Tibial nerve (tissue), 4 donors: ENCODE data around the gene NELFB. TPM values are rescaled to one million over a fixed set of nuclear protein-coding genes. Genes with fewer than 3 reads are reported as not detected.

Experiments used
- DNase-seq, 2 donors: peaks; one replicate each; pipeline ENCODE4 v3.0.0-alpha.2; 2019; ENCODE audit warnings: low spot score in 2 of 2
- H3K27ac ChIP-seq, 4 donors: fragments of 200-600 bp; sonication (generic) in 3 of 4; one replicate each; pipeline ENCODE4 v1.5.1; 2017 to 2019; ENCODE audit warnings: mild to moderate bottlenecking in 1 of 4
- H3K27me3 ChIP-seq, 2 donors: fragments of 200-600 bp; sonication (generic) in 1 of 2; one replicate each; pipeline versions ENCODE4 v1.5.1 to v1.6.0; 2017 to 2019
- H3K36me3 ChIP-seq, 3 donors: fragments of 200-600 bp; sonication (generic); one replicate each; pipeline ENCODE4 v1.5.1; 2018 to 2019
- H3K4me1 ChIP-seq, 4 donors: fragments of 200-600 bp; sonication (generic) in 3 of 4; one replicate each; pipeline ENCODE4 v1.5.1; 2017 to 2019
- H3K4me3 ChIP-seq, 4 donors: fragments of 200-600 bp; sonication (generic) in 3 of 4; one replicate each; pipeline ENCODE4 v1.5.1; 2017 to 2019; ENCODE audit warnings: mild to moderate bottlenecking in 1 of 4, moderate library complexity in 1 of 4
- H3K9me3 ChIP-seq, 4 donors: fragments of 200-600 bp; sonication (generic) in 3 of 4; one replicate each; pipeline ENCODE4 v1.5.1; 2017 to 2019
- CTCF ChIP-seq, 5 experiments: fragments of 200-600 bp in 3 of 5; fragments of 450-650 bp in 2 of 5; sonication (generic) in 3 of 5; IDR thresholded peaks; one replicate each; pipeline ENCODE4 v1.5.1; 2016 to 2019; ENCODE audit warnings: antibody characterized with exemption in 5 of 5, mild to moderate bottlenecking in 3 of 5, moderate library complexity in 2 of 5
- EP300 ChIP-seq, 2 donors: sonication (generic); formaldehyde crosslinking; IDR thresholded peaks; one replicate each; pipeline ENCODE4 v1.6.1; 2017; ENCODE audit warnings: antibody characterized with exemption in 2 of 2, mild to moderate bottlenecking in 1 of 2
- POLR2A ChIP-seq, 2 donors: fragments of 450-650 bp; IDR thresholded peaks; one replicate each; pipeline ENCODE4 v1.6.1; 2017; ENCODE audit warnings: antibody characterized with exemption in 2 of 2, mild to moderate bottlenecking in 2 of 2, moderate library complexity in 2 of 2
- WGBS, 2 donors: methylation state at CpG; one replicate each; pipeline ENCODE4 v1.1.5; 2018; 5-methylcytosine and 5-hydroxymethylcytosine counted together
- total RNA-seq, 4 donors: library from RNA; depleted of rRNA; stranded (reverse); fragments of >200 nt; gene quantifications; one replicate each; pipeline ENCODE4 v1.1.0, GENCODE V29; 2016

The NELFB gene
- total RNA-seq, 4 donors from 2014 or later = 29.7 to 52.0 (median 38.7) TPM

GRCh38 chr9:137317021-137317717 is 62.0 kb downstream of the NELFB start:
- 90 to 93% methylated on average over 11 of the region's 19 CpGs for WGBS, 2 donors
- Histone ChIP-seq H3K9me3 (no peaks in the 10 kb centered on the region), H3K4me1 (peaks cover 0 to 52% (median 25%) of the 10 kb centered on the region in 4 donors), H3K27me3 (peaks cover 0 to 36% of the 10 kb centered on the region in 2 donors), H3K36me3 (peaks cover 0 to 17% (median 0%) of the 10 kb centered on the region in 3 donors), H3K4me3 (no peak overlapping the region), H3K27ac (peak overlapping the region in 1 of 4 donors; percentile 83)
- no peak for DNase-seq
- no peak for TF ChIP-seq CTCF (IDR thresholded peaks at IDR 0.05)
- no peak for TF ChIP-seq EP300 (IDR thresholded peaks at IDR 0.05)
- TF ChIP-seq POLR2A (IDR thresholded peaks at IDR 0.05) = no peak

- peaks cover 0 to 17% (median 0%) of the 10 kb centered on the region in 3 donors for H3K36me3 ChIP-seq
- peak overlapping the region in 2 of 4 donors; percentile 72 to 83 for H3K27ac ChIP-seq
- no peaks in the 10 kb centered on the region for H3K9me3 ChIP-seq
- H3K27me3 ChIP-seq = peaks cover 0 to 36% of the 10 kb centered on the region in 2 donors
- 64 to 76% methylated on average over 20 to 22 of the region's 24 CpGs for WGBS, 2 donors
- H3K4me3 ChIP-seq = no peak overlapping the region
- H3K4me1 ChIP-seq = peaks cover 0 to 52% (median 25%) of the 10 kb centered on the region in 4 donors
- no peak for DNase-seq
- no peak for TF ChIP-seq CTCF (IDR thresholded peaks at IDR 0.05)
- TF ChIP-seq EP300 (IDR thresholded peaks at IDR 0.05) = no peak
- no peak for TF ChIP-seq POLR2A (IDR thresholded peaks at IDR 0.05)
These were observed 62.8 kb downstream of the NELFB start for GRCh38 chr9:137317718-137318511.

- Histone ChIP-seq H3K27ac (peak overlapping the region; percentile 22 to 83 (median 51)), H3K4me3 (no peak overlapping the region), H3K27me3 (peaks cover 0 to 36% of the 10 kb centered on the region in 2 donors)
These were observed 63.5 kb downstream of the NELFB start for GRCh38 chr9:137318602-137319001.

GRCh38 chr9:137319011-137319738 is 64.0 kb downstream of the NELFB start:
- TF ChIP-seq CTCF (IDR thresholded peaks at IDR 0.05) = peak in 3 of 5 experiments; percentile 35 to 70 (median 51)
- TF ChIP-seq POLR2A (IDR thresholded peaks at IDR 0.05) = no peak
- peak; percentile 48 to 62 for TF ChIP-seq EP300 (IDR thresholded peaks at IDR 0.05)
- no peak overlapping the region for H3K4me3 ChIP-seq
- peaks cover 0 to 36% of the 10 kb centered on the region in 2 donors for H3K27me3 ChIP-seq
- peak overlapping the region in 3 of 4 donors; percentile 30 to 83 (median 72) for H3K27ac ChIP-seq
- peaks cover 0 to 52% (median 25%) of the 10 kb centered on the region in 4 donors for H3K4me1 ChIP-seq
- 51 to 73% methylated on average over 19 to 20 of the region's 26 CpGs for WGBS, 2 donors
- peaks cover 0 to 17% (median 0%) of the 10 kb centered on the region in 3 donors for H3K36me3 ChIP-seq
- H3K9me3 ChIP-seq = no peaks in the 10 kb centered on the region
- DNase-seq = no peak

More at GRCh38 chr9:137318602-137319001, 63.5 kb downstream of the NELFB start:
- WGBS, 2 donors = 45 to 59% methylated on average over 11 to 18 of the region's 18 CpGs
- Histone ChIP-seq H3K9me3 (no peaks in the 10 kb centered on the region), H3K36me3 (peaks cover 0 to 17% (median 0%) of the 10 kb centered on the region in 3 donors), H3K4me1 (peaks cover 0 to 52% (median 25%) of the 10 kb centered on the region in 4 donors)
- no peak for DNase-seq
- TF ChIP-seq POLR2A (IDR thresholded peaks at IDR 0.05) (no peak), CTCF (IDR thresholded peaks at IDR 0.05) (no peak), EP300 (IDR thresholded peaks at IDR 0.05) (no peak)
